Measurements from ENCODE around the gene NADSYN1. TPM values are rescaled to one million over a fixed set of nuclear protein-coding genes. Genes with fewer than 3 reads are reported as not detected.

The NADSYN1 gene
- total RNA-seq, 4 donors from 2014 or later: 21.6 to 62.0 (median 41.8) TPM

- H3K9me3 ChIP-seq: peaks cover 0 to 13% (median 0%) of the 10 kb centered on the region in 3 donors
- H3K27ac ChIP-seq: no peak overlapping the region
- TF ChIP-seq CTCF (IDR thresholded peaks at IDR 0.05) (no peak), EP300 (IDR thresholded peaks at IDR 0.05) (no peak), POLR2A (IDR thresholded peaks at IDR 0.05) (no peak), POLR2AphosphoS5 (IDR thresholded peaks at IDR 0.05) (no peak)
- 93% methylated on average over 5 of the region's 6 CpGs; no CpG with 5 or more reads in 1 of the 2 donors for WGBS, 2 donors (ENCODE audit: low coverage in 1 of 2)
- H3K36me3 ChIP-seq: peaks cover 0 to 4% of the 10 kb centered on the region in 2 donors
- peaks cover 0 to 5% (median 0%) of the 10 kb centered on the region in 3 donors for H3K4me1 ChIP-seq
- H3K4me3 ChIP-seq: no peak overlapping the region
- ATAC-seq: no peak
- H3K27me3 ChIP-seq: no peaks in the 10 kb centered on the region
Observed at GRCh38 chr11:71429701-71430100, 23.3 kb upstream of the NADSYN1 start.

- no peak for ATAC-seq
- peaks cover 0 to 13% (median 0%) of the 10 kb centered on the region in 3 donors for H3K9me3 ChIP-seq
- H3K4me3 ChIP-seq: no peak overlapping the region
- H3K36me3 ChIP-seq: peaks cover 0 to 9% of the 10 kb centered on the region in 2 donors
- no peak overlapping the region for H3K27ac ChIP-seq
- peaks cover 0 to 5% (median 0%) of the 10 kb centered on the region in 3 donors for H3K4me1 ChIP-seq
- TF ChIP-seq EP300 (IDR thresholded peaks at IDR 0.05) (no peak), POLR2A (IDR thresholded peaks at IDR 0.05) (no peak), CTCF (IDR thresholded peaks at IDR 0.05) (no peak), POLR2AphosphoS5 (IDR thresholded peaks at IDR 0.05) (no peak)
- 92% methylated on average over 7 of the region's 9 CpGs; no CpG with 5 or more reads in 1 of the 2 donors for WGBS, 2 donors (ENCODE audit: low coverage in 1 of 2)
- no peaks in the 10 kb centered on the region for H3K27me3 ChIP-seq
Observed at GRCh38 chr11:71430166-71430565, 22.8 kb upstream of the NADSYN1 start.

- H3K27ac ChIP-seq: no peak overlapping the region
- no peak overlapping the region for H3K4me3 ChIP-seq
- no peak for ATAC-seq
- H3K4me1 ChIP-seq: peaks cover 0 to 5% (median 0%) of the 10 kb centered on the region in 3 donors
- 37% methylated on average over 4 of the region's 7 CpGs; no CpG with 5 or more reads in 1 of the 2 donors for WGBS, 2 donors (ENCODE audit: low coverage in 1 of 2)
- no peaks in the 10 kb centered on the region for H3K27me3 ChIP-seq
- H3K9me3 ChIP-seq: peaks cover 0 to 13% (median 0%) of the 10 kb centered on the region in 3 donors
- TF ChIP-seq EP300 (IDR thresholded peaks at IDR 0.05): no peak
- no peak for TF ChIP-seq POLR2AphosphoS5 (IDR thresholded peaks at IDR 0.05)
- no peak for TF ChIP-seq CTCF (IDR thresholded peaks at IDR 0.05)
- TF ChIP-seq POLR2A (IDR thresholded peaks at IDR 0.05): no peak
- H3K36me3 ChIP-seq: peaks cover 0 to 18% of the 10 kb centered on the region in 2 donors
Observed at GRCh38 chr11:71431271-71431670, 21.7 kb upstream of the NADSYN1 start.

- Histone ChIP-seq H3K4me3 (no peak overlapping the region), H3K27me3 (no peaks in the 10 kb centered on the region), H3K4me1 (peaks cover 0 to 5% (median 0%) of the 10 kb centered on the region in 3 donors), H3K27ac (peak overlapping the region in 3 of 4 donors; percentile 19 to 54 (median 42)), H3K9me3 (peaks cover 0 to 6% (median 0%) of the 10 kb centered on the region in 3 donors), H3K36me3 (peaks cover 0 to 35% of the 10 kb centered on the region in 2 donors)
- 80 to 100% methylated on average over 2 to 3 of the region's 7 CpGs for WGBS, 2 donors (ENCODE audit: low coverage in 1 of 2)
- TF ChIP-seq CTCF (IDR thresholded peaks at IDR 0.05) (no peak), POLR2A (IDR thresholded peaks at IDR 0.05) (no peak), POLR2AphosphoS5 (IDR thresholded peaks at IDR 0.05) (no peak), EP300 (IDR thresholded peaks at IDR 0.05) (no peak)
- ATAC-seq: peak; percentile 3
Observed at GRCh38 chr11:71432761-71433647, 20.0 kb upstream of the NADSYN1 start.

Measured in gastroesophageal sphincter (tissue), 4 donors.